K562 (cell line): Measurements from ENCODE around the gene UBN2. TPM values are rescaled to one million over a fixed set of nuclear protein-coding genes. Genes with fewer than 3 reads are reported as not detected.
A peak's percentile ranks its signal among the peaks of the same experiment; 100 is the strongest.

Source experiments
- ARID2 ChIP-seq: fragments of 450-650 bp; IDR thresholded peaks from 2 replicates; pipeline ENCODE4 v1.6.1; 2017; ENCODE audit warnings: antibody characterized with exemption, mild to moderate bottlenecking
- CTBP1 ChIP-seq: fragments of 450-650 bp; IDR thresholded peaks from 2 replicates; pipeline ENCODE4 v1.6.1; 2016; ENCODE audit warnings: borderline replicate concordance
- DEAF1 ChIP-seq: fragments of 450-650 bp; formaldehyde crosslinking; IDR thresholded peaks from 2 replicates; pipeline ENCODE4 v1.4.0; 2020; ENCODE audit warnings: mild to moderate bottlenecking, moderate library complexity
- EHMT2 ChIP-seq: fragments of 450-650 bp; IDR thresholded peaks from 2 replicates; pipeline ENCODE4 v1.6.1; 2018; ENCODE audit warnings: antibody characterized with exemption
- HNRNPH1 ChIP-seq: fragments of 200-400 bp; formaldehyde crosslinking; optimal IDR thresholded peaks from 2 replicates; pipeline ENCODE3; 2017; ENCODE audit warnings: low read depth, mild to moderate bottlenecking, low read length, moderate library complexity
- L3MBTL2 ChIP-seq: fragments of 450-650 bp; IDR thresholded peaks from 2 replicates; pipeline ENCODE4 v1.6.1; 2016; ENCODE audit warnings: mild to moderate bottlenecking, moderate library complexity
- NR4A1 ChIP-seq, 2 experiments: fragments of 250-450 bp in 1 of 2; fragments of 450-650 bp in 1 of 2; sonication (Bioruptor Pico) in 1 of 2; IDR thresholded peaks; 2 replicates each; pipeline versions ENCODE4 v1.4.0 to v1.6.1; 2016 to 2020; ENCODE audit warnings: mild to moderate bottlenecking in 2 of 2, missing compliant biosample characterization in 1 of 2, missing genetic modification characterization in 1 of 2, moderate library complexity in 1 of 2
- NRF1 ChIP-seq, 2 experiments: fragments of 450-650 bp; IDR thresholded peaks in 1 of 2; conservative IDR thresholded peaks in 1 of 2; 2 replicates each; pipeline ENCODE4 v1.6.1; 2014; ENCODE audit warnings: mild to moderate bottlenecking in 2 of 2
- RCOR1 ChIP-seq, 2 experiments: IDR thresholded peaks; 2 replicates each; pipeline ENCODE4 v1.6.1; 2012; ENCODE audit warnings: low read depth in 2 of 2, low read length in 2 of 2, borderline replicate concordance in 1 of 2, improper control_type of control experiment in 1 of 2
- SMARCA4 ChIP-seq: fragments of 450-650 bp; IDR thresholded peaks from 2 replicates; pipeline ENCODE4 v1.6.1; 2016
- STAT5B ChIP-seq: fragments of 250-450 bp; sonication (Bioruptor Pico); IDR thresholded peaks from 2 replicates; pipeline ENCODE4 v1.8.0; 2021; ENCODE audit warnings: mild to moderate bottlenecking, inconsistent platforms
- TCF3 ChIP-seq: sonication (generic); formaldehyde crosslinking; IDR thresholded peaks from 2 replicates; pipeline ENCODE4 v1.4.0; 2020; ENCODE audit warnings: mild to moderate bottlenecking, missing genetic modification reagents
- YY1 ChIP-seq, 3 experiments: IDR thresholded peaks; 2 replicates each; pipeline ENCODE4 v1.6.1; 2011; ENCODE audit warnings: low read length in 2 of 3, mild to moderate bottlenecking in 2 of 3, moderate library complexity in 2 of 3, borderline replicate concordance in 1 of 3, control low read depth in 1 of 3, low read depth in 1 of 3; ENCODE audit not compliant: insufficient read depth in 3 of 3, insufficient replicate concordance in 2 of 3, control insufficient read depth in 1 of 3, insufficient read length in 1 of 3; ENCODE audit errors: extremely low read depth in 1 of 3
- polyA plus RNA-seq, 8 experiments: library from polyadenylated mRNA; depleted of rRNA in 4 of 8; stranded (reverse) in 5 of 8; unstranded in 3 of 8; fragments of >200 nt; fragmentation: Nextera tagmentation in 2 of 8; fragmentation: Illumina TruSeq in 1 of 8; extraction: Ambion mirVana in 2 of 8; extraction: Trizol in 1 of 8; gene quantifications; 2 replicates each; pipeline versions ENCODE4 v1.2.1 to v1.2.3, GENCODE V29; 2011 to 2014; ENCODE audit warnings: inconsistent platforms in 1 of 8, missing spikeins in 1 of 8
- total RNA-seq, 7 experiments: library from RNA; depleted of rRNA in 6 of 7; stranded (reverse); fragments of >200 nt in 6 of 7; fragmentation: Illumina TruSeq in 2 of 7; extraction: Trizol in 2 of 7; gene quantifications; 2 replicates each; pipeline versions ENCODE4 v1.2.1 to v1.2.3, GENCODE V29; 2011 to 2021; ENCODE audit warnings: low replicate concordance in 1 of 7
- TF ChIP-seq, protein P1 (sequence below): fragments of 450-650 bp; IDR thresholded peaks from 2 replicates; pipeline ENCODE4 v1.6.1; 2016; ENCODE audit warnings: missing biosample characterization, missing genetic modification characterization
- TF ChIP-seq, protein P2 (sequence below), 2 experiments: IDR thresholded peaks; 2 replicates each; pipeline ENCODE4 v1.6.1; 2012; ENCODE audit warnings: improper control_type of control experiment in 2 of 2, low read depth in 2 of 2, low read length in 2 of 2, borderline replicate concordance in 1 of 2
- TF ChIP-seq, protein P3 (sequence below): fragments of 250-450 bp; sonication (Bioruptor Pico); IDR thresholded peaks from 2 replicates; pipeline ENCODE4 v1.4.0; 2020; ENCODE audit warnings: mild to moderate bottlenecking, moderate library complexity, borderline replicate concordance
- TF ChIP-seq, protein P4 (sequence below): fragments of 250-450 bp; sonication (Bioruptor Pico); IDR thresholded peaks from 2 replicates; pipeline ENCODE4 v1.8.0; 2022; ENCODE audit warnings: moderate library complexity, mild to moderate bottlenecking, inconsistent platforms

The UBN2 gene
- total and polyA plus RNA-seq, 9 of the 15 experiments (the other 6 are each of a cell fraction or from before 2014, with no cell fraction given), result 1.2 to 19.5 (median 9.9) TPM

- TF ChIP-seq, protein P1, sequence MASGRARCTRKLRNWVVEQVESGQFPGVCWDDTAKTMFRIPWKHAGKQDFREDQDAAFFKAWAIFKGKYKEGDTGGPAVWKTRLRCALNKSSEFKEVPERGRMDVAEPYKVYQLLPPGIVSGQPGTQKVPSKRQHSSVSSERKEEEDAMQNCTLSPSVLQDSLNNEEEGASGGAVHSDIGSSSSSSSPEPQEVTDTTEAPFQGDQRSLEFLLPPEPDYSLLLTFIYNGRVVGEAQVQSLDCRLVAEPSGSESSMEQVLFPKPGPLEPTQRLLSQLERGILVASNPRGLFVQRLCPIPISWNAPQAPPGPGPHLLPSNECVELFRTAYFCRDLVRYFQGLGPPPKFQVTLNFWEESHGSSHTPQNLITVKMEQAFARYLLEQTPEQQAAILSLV (tag), result 0 out of 2 replicates have a peak, but pooled peaks have one; percentile 32
- no peak for TF ChIP-seq HNRNPH1
- no peak for TF ChIP-seq YY1 (IDR thresholded peaks at IDR 0.05; ENCODE audit: borderline replicate concordance in 1 of 3, control insufficient read depth in 1 of 3, extremely low read depth in 1 of 3, insufficient read depth in 3 of 3, insufficient read length in 1 of 3, insufficient replicate concordance in 2 of 3, low read depth in 1 of 3, low read length in 2 of 3)
- peak in 1 of 2 experiments; percentile 85; a peak in 2 of 4 replicates for TF ChIP-seq RCOR1 (IDR thresholded peaks at IDR 0.05; ENCODE audit: borderline replicate concordance in 1 of 2, low read depth in 2 of 2, low read length in 2 of 2)
- TF ChIP-seq SMARCA4, result no peak
- TF ChIP-seq CTBP1, result peak; percentile 51; the same call in 1 of the 2 replicates
- TF ChIP-seq STAT5B (CRISPR knock-in tag), result no peak
- no peak for TF ChIP-seq L3MBTL2
- no peak for TF ChIP-seq EHMT2
- no peak for TF ChIP-seq NR4A1 (CRISPR knock-in tag; IDR thresholded peaks at IDR 0.05)
- no peak for TF ChIP-seq NR4A1 (tag; IDR thresholded peaks at IDR 0.05)
- TF ChIP-seq, protein P2, sequence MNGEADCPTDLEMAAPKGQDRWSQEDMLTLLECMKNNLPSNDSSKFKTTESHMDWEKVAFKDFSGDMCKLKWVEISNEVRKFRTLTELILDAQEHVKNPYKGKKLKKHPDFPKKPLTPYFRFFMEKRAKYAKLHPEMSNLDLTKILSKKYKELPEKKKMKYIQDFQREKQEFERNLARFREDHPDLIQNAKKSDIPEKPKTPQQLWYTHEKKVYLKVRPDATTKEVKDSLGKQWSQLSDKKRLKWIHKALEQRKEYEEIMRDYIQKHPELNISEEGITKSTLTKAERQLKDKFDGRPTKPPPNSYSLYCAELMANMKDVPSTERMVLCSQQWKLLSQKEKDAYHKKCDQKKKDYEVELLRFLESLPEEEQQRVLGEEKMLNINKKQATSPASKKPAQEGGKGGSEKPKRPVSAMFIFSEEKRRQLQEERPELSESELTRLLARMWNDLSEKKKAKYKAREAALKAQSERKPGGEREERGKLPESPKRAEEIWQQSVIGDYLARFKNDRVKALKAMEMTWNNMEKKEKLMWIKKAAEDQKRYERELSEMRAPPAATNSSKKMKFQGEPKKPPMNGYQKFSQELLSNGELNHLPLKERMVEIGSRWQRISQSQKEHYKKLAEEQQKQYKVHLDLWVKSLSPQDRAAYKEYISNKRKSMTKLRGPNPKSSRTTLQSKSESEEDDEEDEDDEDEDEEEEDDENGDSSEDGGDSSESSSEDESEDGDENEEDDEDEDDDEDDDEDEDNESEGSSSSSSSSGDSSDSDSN (IDR thresholded peaks at IDR 0.05; ENCODE audit: borderline replicate concordance in 1 of 2, low read depth in 2 of 2, low read length in 2 of 2), result 0 out of 4 replicates have a peak, but pooled peaks have one; percentile 50 to 65
- no peak for TF ChIP-seq NRF1 (conservative IDR thresholded peaks at IDR 0.05 in 1 of 2, IDR thresholded peaks at IDR 0.05 in 1 of 2)
- no peak for TF ChIP-seq ARID2
- TF ChIP-seq, protein P3, sequence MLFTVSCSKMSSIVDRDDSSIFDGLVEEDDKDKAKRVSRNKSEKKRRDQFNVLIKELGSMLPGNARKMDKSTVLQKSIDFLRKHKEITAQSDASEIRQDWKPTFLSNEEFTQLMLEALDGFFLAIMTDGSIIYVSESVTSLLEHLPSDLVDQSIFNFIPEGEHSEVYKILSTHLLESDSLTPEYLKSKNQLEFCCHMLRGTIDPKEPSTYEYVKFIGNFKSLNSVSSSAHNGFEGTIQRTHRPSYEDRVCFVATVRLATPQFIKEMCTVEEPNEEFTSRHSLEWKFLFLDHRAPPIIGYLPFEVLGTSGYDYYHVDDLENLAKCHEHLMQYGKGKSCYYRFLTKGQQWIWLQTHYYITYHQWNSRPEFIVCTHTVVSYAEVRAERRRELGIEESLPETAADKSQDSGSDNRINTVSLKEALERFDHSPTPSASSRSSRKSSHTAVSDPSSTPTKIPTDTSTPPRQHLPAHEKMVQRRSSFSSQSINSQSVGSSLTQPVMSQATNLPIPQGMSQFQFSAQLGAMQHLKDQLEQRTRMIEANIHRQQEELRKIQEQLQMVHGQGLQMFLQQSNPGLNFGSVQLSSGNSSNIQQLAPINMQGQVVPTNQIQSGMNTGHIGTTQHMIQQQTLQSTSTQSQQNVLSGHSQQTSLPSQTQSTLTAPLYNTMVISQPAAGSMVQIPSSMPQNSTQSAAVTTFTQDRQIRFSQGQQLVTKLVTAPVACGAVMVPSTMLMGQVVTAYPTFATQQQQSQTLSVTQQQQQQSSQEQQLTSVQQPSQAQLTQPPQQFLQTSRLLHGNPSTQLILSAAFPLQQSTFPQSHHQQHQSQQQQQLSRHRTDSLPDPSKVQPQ (CRISPR knock-in tag), result no peak
- no peak for TF ChIP-seq TCF3
- TF ChIP-seq, protein P4, sequence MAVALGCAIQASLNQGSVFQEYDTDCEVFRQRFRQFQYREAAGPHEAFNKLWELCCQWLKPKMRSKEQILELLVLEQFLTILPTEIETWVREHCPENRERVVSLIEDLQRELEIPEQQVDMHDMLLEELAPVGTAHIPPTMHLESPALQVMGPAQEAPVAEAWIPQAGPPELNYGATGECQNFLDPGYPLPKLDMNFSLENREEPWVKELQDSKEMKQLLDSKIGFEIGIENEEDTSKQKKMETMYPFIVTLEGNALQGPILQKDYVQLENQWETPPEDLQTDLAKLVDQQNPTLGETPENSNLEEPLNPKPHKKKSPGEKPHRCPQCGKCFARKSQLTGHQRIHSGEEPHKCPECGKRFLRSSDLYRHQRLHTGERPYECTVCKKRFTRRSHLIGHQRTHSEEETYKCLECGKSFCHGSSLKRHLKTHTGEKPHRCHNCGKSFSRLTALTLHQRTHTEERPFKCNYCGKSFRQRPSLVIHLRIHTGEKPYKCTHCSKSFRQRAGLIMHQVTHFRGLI, result no peak
- TF ChIP-seq DEAF1 (CRISPR knock-in tag), result no peak
Measured at GRCh38 chr7:139232377-139232717, 1.3 kb downstream of the UBN2 start (continued).
